ENCODE results near the gene SIX4. TPM values are rescaled to one million over a fixed set of nuclear protein-coding genes. Genes with fewer than 3 reads are reported as not detected.
A peak's percentile ranks its signal among the peaks of the same experiment; 100 is the strongest.

SIX4 gene
- polyA plus RNA-seq, 1 donor (not counting 4 experiments of a cell fraction or from before 2014, with no cell fraction given), result 4.5 TPM

DNA sequence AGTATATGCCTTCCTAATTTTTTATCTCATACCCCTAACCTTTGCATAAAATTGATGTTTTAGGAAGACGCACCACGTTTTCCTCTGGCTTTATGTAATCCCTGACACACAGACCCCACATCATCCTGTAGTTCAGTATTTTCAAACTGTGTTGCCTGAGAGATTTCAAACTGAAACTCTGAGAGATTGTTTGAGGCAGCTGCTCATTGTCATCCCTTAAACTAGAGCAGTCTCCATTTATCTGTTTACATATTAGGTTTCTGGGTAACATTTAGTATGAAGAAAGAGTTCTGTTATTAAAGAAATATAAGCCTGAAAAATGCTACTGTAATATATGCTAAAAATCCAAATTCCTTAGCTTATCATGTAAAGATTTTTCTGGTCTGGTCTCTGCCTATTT is 34.7 kb upstream of the SIX4 start:
- TF ChIP-seq EZH2 (IDR thresholded peaks at IDR 0.05; ENCODE audit: low read length), result no peak
- TF ChIP-seq, protein P1, sequence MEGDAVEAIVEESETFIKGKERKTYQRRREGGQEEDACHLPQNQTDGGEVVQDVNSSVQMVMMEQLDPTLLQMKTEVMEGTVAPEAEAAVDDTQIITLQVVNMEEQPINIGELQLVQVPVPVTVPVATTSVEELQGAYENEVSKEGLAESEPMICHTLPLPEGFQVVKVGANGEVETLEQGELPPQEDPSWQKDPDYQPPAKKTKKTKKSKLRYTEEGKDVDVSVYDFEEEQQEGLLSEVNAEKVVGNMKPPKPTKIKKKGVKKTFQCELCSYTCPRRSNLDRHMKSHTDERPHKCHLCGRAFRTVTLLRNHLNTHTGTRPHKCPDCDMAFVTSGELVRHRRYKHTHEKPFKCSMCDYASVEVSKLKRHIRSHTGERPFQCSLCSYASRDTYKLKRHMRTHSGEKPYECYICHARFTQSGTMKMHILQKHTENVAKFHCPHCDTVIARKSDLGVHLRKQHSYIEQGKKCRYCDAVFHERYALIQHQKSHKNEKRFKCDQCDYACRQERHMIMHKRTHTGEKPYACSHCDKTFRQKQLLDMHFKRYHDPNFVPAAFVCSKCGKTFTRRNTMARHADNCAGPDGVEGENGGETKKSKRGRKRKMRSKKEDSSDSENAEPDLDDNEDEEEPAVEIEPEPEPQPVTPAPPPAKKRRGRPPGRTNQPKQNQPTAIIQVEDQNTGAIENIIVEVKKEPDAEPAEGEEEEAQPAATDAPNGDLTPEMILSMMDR (optimal IDR thresholded peaks at IDR 0.05 in 1 of 3, IDR thresholded peaks at IDR 0.05 in 1 of 3, conservative IDR thresholded peaks at IDR 0.05 in 1 of 3; ENCODE audit: extremely low read depth in 1 of 3, insufficient read depth in 2 of 3, low read length in 3 of 3), result no peak
- Histone ChIP-seq H3K4me1 (ENCODE audit: control insufficient read depth, extremely low read depth, insufficient read depth, low read length) (peaks cover 55% of the 10 kb centered on the region), H3K4me2 (ENCODE audit: control insufficient read depth, extremely low read depth, insufficient read depth, low read depth, low read length) (peak overlapping the region; percentile 1), H2AFZ (ENCODE audit: control insufficient read depth, low read length) (no peak overlapping the region), H4K20me1 (ENCODE audit: control insufficient read depth, extremely low read depth, insufficient read depth, low read length) (no peaks in the 10 kb centered on the region), H3K9me3 (ENCODE audit: control insufficient read depth, low read depth, low read length) (no peaks in the 10 kb centered on the region), H3K27me3 (ENCODE audit: control insufficient read depth, extremely low read depth, insufficient read depth, low read length) (no peaks in the 10 kb centered on the region), H3K9ac (ENCODE audit: control insufficient read depth, extremely low read depth, insufficient read depth, low read length) (no peak overlapping the region), H3K36me3 (ENCODE audit: control insufficient read depth in 2 of 2, extremely low read depth in 1 of 2, insufficient read depth in 2 of 2, low read length in 2 of 2) (peaks cover 0 to 2% of the 10 kb centered on the region in 2 experiments), H3K27ac (ENCODE audit: control insufficient read depth, insufficient read depth, low read length) (peak overlapping the region; percentile 31), H3K4me3 (ENCODE audit: control insufficient read depth in 2 of 3, extremely low read depth in 1 of 3, insufficient read depth in 2 of 3, low read depth in 1 of 3, low read length in 3 of 3) (no peak overlapping the region), H3K9me1 (ENCODE audit: control insufficient read depth, extremely low read depth, insufficient read depth, low read length) (no peaks in the 10 kb centered on the region), H3K79me2 (ENCODE audit: control insufficient read depth, insufficient read depth, low read length) (peaks cover 53% of the 10 kb centered on the region)
- no peak for DNase-seq (ENCODE audit: low read depth, low spot score)
- dilution Hi-C loops (cut with MboI; ENCODE audit: extremely low pct_ligation_motif_present, low sequenced_read_pairs), result no loop called here
- no peak for FAIRE-seq

DNA sequence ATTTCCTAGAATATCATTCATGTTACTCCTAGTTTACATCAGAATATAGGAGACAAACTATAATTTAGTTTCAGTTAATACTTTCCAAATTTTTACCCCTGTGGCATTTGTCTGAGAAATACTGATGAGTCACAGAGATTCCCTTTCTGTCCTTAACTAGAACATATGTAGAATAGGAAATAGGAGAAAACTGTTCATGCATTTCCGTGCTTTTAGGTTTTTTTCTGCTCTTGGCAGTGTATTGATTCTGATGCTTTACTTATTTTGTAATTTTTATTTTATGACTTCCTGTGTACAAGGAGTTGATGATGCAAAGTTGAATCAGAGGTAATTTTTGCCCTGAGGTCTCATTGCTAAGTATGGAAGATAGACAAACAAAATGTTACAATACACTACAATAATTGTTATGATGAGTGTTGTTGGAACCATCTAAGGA is 33.4 kb upstream of the SIX4 start:
- Histone ChIP-seq H4K20me1 (ENCODE audit: control insufficient read depth, extremely low read depth, insufficient read depth, low read length) (no peaks in the 10 kb centered on the region), H3K4me3 (ENCODE audit: control insufficient read depth in 2 of 3, extremely low read depth in 1 of 3, insufficient read depth in 2 of 3, low read depth in 1 of 3, low read length in 3 of 3) (peak overlapping the region in 2 of 3 experiments; percentile 39 to 45), H3K4me2 (ENCODE audit: control insufficient read depth, extremely low read depth, insufficient read depth, low read depth, low read length) (peak overlapping the region; percentile 74), H3K27ac (ENCODE audit: control insufficient read depth, insufficient read depth, low read length) (peak overlapping the region; percentile 89), H3K27me3 (ENCODE audit: control insufficient read depth, extremely low read depth, insufficient read depth, low read length) (no peaks in the 10 kb centered on the region), H3K9me3 (ENCODE audit: control insufficient read depth, low read depth, low read length) (no peaks in the 10 kb centered on the region), H3K9ac (ENCODE audit: control insufficient read depth, extremely low read depth, insufficient read depth, low read length) (peak overlapping the region; percentile 61), H3K9me1 (ENCODE audit: control insufficient read depth, extremely low read depth, insufficient read depth, low read length) (no peaks in the 10 kb centered on the region), H3K79me2 (ENCODE audit: control insufficient read depth, insufficient read depth, low read length) (peaks cover 58% of the 10 kb centered on the region), H3K36me3 (ENCODE audit: control insufficient read depth in 2 of 2, extremely low read depth in 1 of 2, insufficient read depth in 2 of 2, low read length in 2 of 2) (peaks cover 0 to 6% of the 10 kb centered on the region in 2 experiments), H2AFZ (ENCODE audit: control insufficient read depth, low read length) (no peak overlapping the region), H3K4me1 (ENCODE audit: control insufficient read depth, extremely low read depth, insufficient read depth, low read length) (peaks cover 55% of the 10 kb centered on the region)
- DNase-seq (ENCODE audit: low read depth, low spot score) (peak; percentile 66), FAIRE-seq (no peak)
- TF ChIP-seq, protein P1 (optimal IDR thresholded peaks at IDR 0.05 in 1 of 3, IDR thresholded peaks at IDR 0.05 in 1 of 3, conservative IDR thresholded peaks at IDR 0.05 in 1 of 3; ENCODE audit: extremely low read depth in 1 of 3, insufficient read depth in 2 of 3, low read length in 3 of 3), result no peak
- no peak for TF ChIP-seq EZH2 (IDR thresholded peaks at IDR 0.05; ENCODE audit: low read length)
- dilution Hi-C loops (cut with MboI; ENCODE audit: extremely low pct_ligation_motif_present, low sequenced_read_pairs), result no loop called here

Measured in keratinocyte (primary cell).